HG02973 (cell line): ENCODE measurements around the gene PAPLN.

Experiments
- ATAC-seq: cut with Tn5 transposase; IDR thresholded peaks from one replicate; pipeline ENCODE4 v1.9.1; 2021; ENCODE audit warnings: moderate library complexity; ENCODE audit not compliant: unreplicated experiment

PAPLN gene

GRCh38 chr14:73258845-73259611 lies 21.7 kb downstream of the PAPLN start:
- no peak for ATAC-seq

- no peak for ATAC-seq
Observed at GRCh38 chr14:73259837-73260236, 22.5 kb downstream of the PAPLN start.

- ATAC-seq = no peak
Observed at GRCh38 chr14:73260574-73260973, 23.3 kb downstream of the PAPLN start.

GRCh38 chr14:73261075-73261474 lies 23.8 kb downstream of the PAPLN start:
- no peak for ATAC-seq

- ATAC-seq = no peak
Observed at GRCh38 chr14:73261520-73262426, 24.5 kb downstream of the PAPLN start.

- no peak for ATAC-seq
Observed at GRCh38 chr14:73262427-73263183, 25.3 kb downstream of the PAPLN start.

GRCh38 chr14:73263606-73264005 lies 26.3 kb downstream of the PAPLN start:
- no peak for ATAC-seq

GRCh38 chr14:73264080-73264884 lies 27.0 kb downstream of the PAPLN start:
- ATAC-seq = no peak

- ATAC-seq = no peak
Observed at GRCh38 chr14:73264885-73265720, 27.8 kb downstream of the PAPLN start.

- ATAC-seq = no peak
Observed at GRCh38 chr14:73265721-73266046, 28.4 kb downstream of the PAPLN start.

- ATAC-seq = no peak
Observed at GRCh38 chr14:73266317-73266716, 29.0 kb downstream of the PAPLN start.

- no peak for ATAC-seq
Observed at GRCh38 chr14:73267474-73267873, 30.2 kb downstream of the PAPLN start.

GRCh38 chr14:73269729-73270531 lies 32.6 kb downstream of the PAPLN start:
- peak; percentile 64 for ATAC-seq

- ATAC-seq = no peak
Observed at GRCh38 chr14:73272393-73272792, 35.1 kb downstream of the PAPLN start.

GRCh38 chr14:73273799-73274198 lies 36.5 kb downstream of the PAPLN start:
- no peak for ATAC-seq

- ATAC-seq = no peak
Observed at GRCh38 chr14:73276836-73277235, 39.5 kb downstream of the PAPLN start.

- ATAC-seq = no peak
Observed at GRCh38 chr14:73277376-73277775, 40.1 kb downstream of the PAPLN start.

GRCh38 chr14:73280903-73281302 lies 43.6 kb downstream of the PAPLN start:
- no peak for ATAC-seq
